Ascending aorta (tissue), 2 donors: ENCODE data around the gene VPS25. TPM values are rescaled to one million over a fixed set of nuclear protein-coding genes. Genes with fewer than 3 reads are reported as not detected.

Experiments
- DNase-seq, 2 donors: peaks; one replicate each; pipeline ENCODE4 v3.0.0-alpha.2; 2019; ENCODE audit warnings: low spot score in 2 of 2
- H3K27ac ChIP-seq, 2 donors: fragments of 200-600 bp; sonication (generic); one replicate each; pipeline ENCODE4 v1.5.1; 2016 to 2017; ENCODE audit warnings: mild to moderate bottlenecking in 1 of 2
- H3K27me3 ChIP-seq: fragments of 200-600 bp; sonication (generic); one replicate; pipeline ENCODE4 v1.5.1; 2017
- H3K36me3 ChIP-seq, 2 donors: fragments of 200-600 bp; sonication (generic); one replicate each; pipeline ENCODE4 v1.5.1; 2016
- H3K4me1 ChIP-seq, 2 donors: fragments of 200-600 bp; sonication (generic); one replicate each; pipeline ENCODE4 v1.5.1; 2016 to 2017; ENCODE audit warnings: mild to moderate bottlenecking in 1 of 2
- H3K4me3 ChIP-seq, 2 donors: fragments of 200-600 bp; sonication (generic); one replicate each; pipeline ENCODE4 v1.5.1; 2016 to 2017; ENCODE audit warnings: mild to moderate bottlenecking in 1 of 2
- H3K9me3 ChIP-seq, 2 donors: fragments of 200-600 bp; sonication (generic); one replicate each; pipeline ENCODE4 v1.5.1; 2016
- CTCF ChIP-seq, 3 experiments: fragments of 200-600 bp in 2 of 3; fragments of 450-650 bp in 1 of 3; sonication (generic) in 2 of 3; IDR thresholded peaks; one replicate each; pipeline ENCODE4 v1.5.1; 2016 to 2019; ENCODE audit warnings: antibody characterized with exemption in 3 of 3, mild to moderate bottlenecking in 1 of 3, moderate library complexity in 1 of 3
- intact Hi-C: fragments of 100-400 bp; cut with DNase I; formaldehyde crosslinking; loops from one replicate; pipeline ENCODE4 v1.15.1; 2023
- total RNA-seq: library from RNA; depleted of rRNA; stranded (reverse); fragments of >200 nt; gene quantifications from one replicate; pipeline ENCODE4 v1.1.0, GENCODE V29; 2016

Gene VPS25
- total RNA-seq, 1 donor from 2014 or later = 40.9 TPM

- peaks cover 6% of the 10 kb centered on the region in 2 donors for H3K4me1 ChIP-seq
- peaks cover 12% of the 10 kb centered on the region for H3K27me3 ChIP-seq
- no peaks in the 10 kb centered on the region for H3K9me3 ChIP-seq
- no peak overlapping the region for H3K27ac ChIP-seq
- no peak for DNase-seq
- peaks cover 21 to 34% of the 10 kb centered on the region in 2 donors for H3K36me3 ChIP-seq
- H3K4me3 ChIP-seq = peak overlapping the region; percentile 45 to 47
- intact Hi-C loops = no loop called here
- TF ChIP-seq CTCF (IDR thresholded peaks at IDR 0.05) = no peak
Observed at GRCh38 chr17:42780851-42781638, 7.8 kb downstream of the VPS25 start.

- H3K4me1 ChIP-seq = peaks cover 6% of the 10 kb centered on the region in 2 donors
- H3K9me3 ChIP-seq = no peaks in the 10 kb centered on the region
- intact Hi-C loops = no loop called here
- DNase-seq = no peak
- H3K27me3 ChIP-seq = peaks cover 12% of the 10 kb centered on the region
- peaks cover 21 to 27% of the 10 kb centered on the region in 2 donors for H3K36me3 ChIP-seq
- no peak overlapping the region for H3K27ac ChIP-seq
- H3K4me3 ChIP-seq = no peak overlapping the region
- TF ChIP-seq CTCF (IDR thresholded peaks at IDR 0.05) = no peak
Observed at GRCh38 chr17:42781639-42782165, 8.5 kb downstream of the VPS25 start.

- H3K9me3 ChIP-seq = no peaks in the 10 kb centered on the region
Observed at GRCh38 chr17:42782166-42783061, 9.2 kb downstream of the VPS25 start.

DNA sequence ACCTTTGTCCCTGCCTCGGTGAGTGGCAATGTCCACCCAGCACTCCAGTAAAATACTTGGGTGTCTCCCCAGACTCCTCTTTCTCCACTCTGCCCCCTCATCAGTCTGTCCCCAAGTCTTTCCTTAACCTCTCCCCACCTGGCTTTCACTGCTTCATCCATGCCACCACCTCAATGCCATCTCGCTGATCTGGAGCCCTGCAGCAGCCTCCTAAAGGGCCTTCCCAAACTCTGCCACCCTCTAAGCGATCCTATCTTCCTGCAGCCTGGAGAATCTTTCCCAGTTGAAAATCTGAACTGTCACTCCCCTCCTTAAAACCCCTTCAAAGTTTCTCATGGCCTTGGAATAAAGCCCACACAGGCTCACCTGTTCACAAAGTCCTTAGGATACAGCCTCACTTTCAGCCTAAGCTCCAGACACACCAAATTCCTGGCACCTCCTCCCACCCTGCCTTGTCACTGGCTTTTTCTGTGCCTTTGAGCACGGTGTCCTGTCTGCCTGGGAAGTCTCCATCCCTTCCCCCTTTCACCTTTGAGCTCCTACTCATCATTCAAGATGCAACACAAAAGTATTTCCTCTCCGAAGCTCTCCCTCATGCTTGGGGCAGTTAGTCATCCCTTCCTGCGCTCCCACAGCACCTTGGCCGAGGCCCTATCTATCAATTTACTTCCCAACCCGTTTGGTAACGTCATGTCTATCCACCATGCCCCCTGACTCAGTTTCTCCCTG, 10.0 kb downstream of the VPS25 start:
- peaks cover 6% of the 10 kb centered on the region in 2 donors for H3K4me1 ChIP-seq

More at GRCh38 chr17:42782166-42783061, 9.2 kb downstream of the VPS25 start:
- no peak for TF ChIP-seq CTCF (IDR thresholded peaks at IDR 0.05)
- Histone ChIP-seq H3K27me3 (peaks cover 12% of the 10 kb centered on the region), H3K27ac (no peak overlapping the region), H3K4me1 (peaks cover 6% of the 10 kb centered on the region in 2 donors), H3K36me3 (peaks cover 18 to 22% of the 10 kb centered on the region in 2 donors), H3K4me3 (no peak overlapping the region)
- intact Hi-C loops = no loop called here
- no peak for DNase-seq

More for the DNA sequence above, 10.0 kb downstream of the VPS25 start:
- Histone ChIP-seq H3K27me3 (peaks cover 12% of the 10 kb centered on the region), H3K27ac (no peak overlapping the region), H3K36me3 (peaks cover 10 to 15% of the 10 kb centered on the region in 2 donors), H3K4me3 (no peak overlapping the region), H3K9me3 (no peaks in the 10 kb centered on the region)
- no peak for DNase-seq
- intact Hi-C loops = no loop called here
- no peak for TF ChIP-seq CTCF (IDR thresholded peaks at IDR 0.05)
